GM23248 (cell line): ENCODE results near the gene SMYD1.

Experiments used
- EZH2 ChIP-seq: fragments of 200-600 bp; sonication (generic); IDR thresholded peaks from 2 replicates; pipeline ENCODE4 v1.6.1; 2018; ENCODE audit warnings: antibody characterized with exemption, mild to moderate bottlenecking; ENCODE audit not compliant: insufficient read depth, poor library complexity, severe bottlenecking
- EZH2phosphoT487 ChIP-seq: fragments of 200-600 bp; sonication (generic); IDR thresholded peaks from 2 replicates; pipeline ENCODE4 v1.6.1; 2018; ENCODE audit warnings: antibody characterized with exemption, moderate library complexity, mild to moderate bottlenecking, low read depth; ENCODE audit not compliant: insufficient read depth

- TF ChIP-seq EZH2 (no peak), EZH2phosphoT487 (no peak)
These were observed 91.9 kb downstream of the SMYD1 start for GRCh38 chr2:88159481-88159880.
